ENCODE measurements around the gene RALGPS1. TPM values are rescaled to one million over a fixed set of nuclear protein-coding genes. Genes with fewer than 3 reads are reported as not detected.

RALGPS1 gene
- total RNA-seq, 6 donors from 2014 or later = 12.3 to 52.4 (median 17.1) TPM

DNA sequence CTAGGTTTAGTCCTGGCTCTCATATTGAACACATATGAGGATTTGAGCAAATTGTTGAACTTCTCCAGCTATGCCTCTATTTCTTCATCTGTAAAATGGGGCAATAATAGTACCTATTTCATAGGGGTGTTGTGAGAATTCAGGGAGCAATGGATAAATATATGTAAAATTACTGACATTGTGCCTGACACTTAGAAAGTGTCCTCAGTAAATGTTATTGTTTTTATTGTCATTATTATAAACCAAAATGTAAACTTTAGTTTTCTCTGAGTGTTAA lies 106.2 kb downstream of the RALGPS1 start:
- Histone ChIP-seq H3K4me1 (peaks cover 6 to 13% (median 10%) of the 10 kb centered on the region in 4 donors), H3K4me3 (no peak overlapping the region), H3K9me3 (no peaks in the 10 kb centered on the region), H3K36me3 (no peaks in the 10 kb centered on the region), H3K27me3 (no peaks in the 10 kb centered on the region), H3K27ac (peak overlapping the region in 2 of 4 donors; percentile 30 to 53)
- DNase-seq (no peak), ATAC-seq (ENCODE audit: low FRiP score in 2 of 2) (no peak)
- TF ChIP-seq POLR2AphosphoS5 (IDR thresholded peaks at IDR 0.05) (no peak), EP300 (IDR thresholded peaks at IDR 0.05) (no peak), POLR2A (IDR thresholded peaks at IDR 0.05) (no peak)
- TF ChIP-seq, protein P1, sequence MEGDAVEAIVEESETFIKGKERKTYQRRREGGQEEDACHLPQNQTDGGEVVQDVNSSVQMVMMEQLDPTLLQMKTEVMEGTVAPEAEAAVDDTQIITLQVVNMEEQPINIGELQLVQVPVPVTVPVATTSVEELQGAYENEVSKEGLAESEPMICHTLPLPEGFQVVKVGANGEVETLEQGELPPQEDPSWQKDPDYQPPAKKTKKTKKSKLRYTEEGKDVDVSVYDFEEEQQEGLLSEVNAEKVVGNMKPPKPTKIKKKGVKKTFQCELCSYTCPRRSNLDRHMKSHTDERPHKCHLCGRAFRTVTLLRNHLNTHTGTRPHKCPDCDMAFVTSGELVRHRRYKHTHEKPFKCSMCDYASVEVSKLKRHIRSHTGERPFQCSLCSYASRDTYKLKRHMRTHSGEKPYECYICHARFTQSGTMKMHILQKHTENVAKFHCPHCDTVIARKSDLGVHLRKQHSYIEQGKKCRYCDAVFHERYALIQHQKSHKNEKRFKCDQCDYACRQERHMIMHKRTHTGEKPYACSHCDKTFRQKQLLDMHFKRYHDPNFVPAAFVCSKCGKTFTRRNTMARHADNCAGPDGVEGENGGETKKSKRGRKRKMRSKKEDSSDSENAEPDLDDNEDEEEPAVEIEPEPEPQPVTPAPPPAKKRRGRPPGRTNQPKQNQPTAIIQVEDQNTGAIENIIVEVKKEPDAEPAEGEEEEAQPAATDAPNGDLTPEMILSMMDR (IDR thresholded peaks at IDR 0.05) = no peak

DNA sequence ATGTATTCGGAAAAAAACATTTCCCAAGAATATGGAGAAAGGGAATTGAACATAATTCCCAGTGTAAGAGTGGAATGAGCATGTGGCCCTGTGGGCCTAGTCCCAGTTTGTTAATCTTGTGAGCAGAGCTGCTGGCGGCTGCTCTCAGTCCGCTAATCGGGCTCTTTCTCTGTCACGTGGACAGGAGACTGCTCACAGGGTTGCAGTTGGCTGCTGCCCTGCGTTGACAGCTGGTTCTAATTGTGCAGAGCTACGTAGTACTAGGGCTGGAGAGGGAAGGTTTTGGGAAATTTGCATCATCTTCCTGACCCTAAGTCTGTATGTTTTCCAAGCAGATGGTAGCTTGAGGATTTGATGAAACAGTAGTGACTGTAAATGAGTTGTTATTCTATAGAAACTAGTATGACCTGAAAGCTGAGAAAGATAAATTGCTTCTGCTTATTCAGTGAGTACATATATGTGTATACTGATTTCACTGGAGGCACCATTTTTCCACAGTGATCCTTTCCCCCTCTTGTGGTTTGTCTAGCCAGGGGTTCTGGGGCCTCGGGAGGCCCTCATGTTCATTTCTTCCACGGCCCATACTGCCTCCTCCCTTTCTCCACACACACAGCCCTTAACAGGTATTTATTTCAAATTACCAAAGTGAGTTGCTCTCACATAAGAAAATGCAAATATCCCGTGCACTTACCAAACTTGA lies 107.2 kb downstream of the RALGPS1 start:
- Histone ChIP-seq H3K36me3 (no peaks in the 10 kb centered on the region), H3K4me3 (no peak overlapping the region), H3K27me3 (no peaks in the 10 kb centered on the region), H3K4me1 (peaks cover 6 to 13% (median 10%) of the 10 kb centered on the region in 4 donors), H3K9me3 (no peaks in the 10 kb centered on the region), H3K27ac (peak overlapping the region; percentile 15 to 43 (median 36))
- 72 to 74% methylated on average over 8 to 10 of the region's 10 CpGs for WGBS, 2 donors
- ATAC-seq (ENCODE audit: low FRiP score in 2 of 2) (peak; percentile 81 to 96), DNase-seq (peak in 1 of 2 donors; percentile 49)
- TF ChIP-seq EP300 (IDR thresholded peaks at IDR 0.05) (peak in 2 of 4 donors; percentile 37 to 46), POLR2AphosphoS5 (IDR thresholded peaks at IDR 0.05) (peak; percentile 44 to 54), POLR2A (IDR thresholded peaks at IDR 0.05) (no peak)
- TF ChIP-seq, protein P1 (IDR thresholded peaks at IDR 0.05) = no peak

DNA sequence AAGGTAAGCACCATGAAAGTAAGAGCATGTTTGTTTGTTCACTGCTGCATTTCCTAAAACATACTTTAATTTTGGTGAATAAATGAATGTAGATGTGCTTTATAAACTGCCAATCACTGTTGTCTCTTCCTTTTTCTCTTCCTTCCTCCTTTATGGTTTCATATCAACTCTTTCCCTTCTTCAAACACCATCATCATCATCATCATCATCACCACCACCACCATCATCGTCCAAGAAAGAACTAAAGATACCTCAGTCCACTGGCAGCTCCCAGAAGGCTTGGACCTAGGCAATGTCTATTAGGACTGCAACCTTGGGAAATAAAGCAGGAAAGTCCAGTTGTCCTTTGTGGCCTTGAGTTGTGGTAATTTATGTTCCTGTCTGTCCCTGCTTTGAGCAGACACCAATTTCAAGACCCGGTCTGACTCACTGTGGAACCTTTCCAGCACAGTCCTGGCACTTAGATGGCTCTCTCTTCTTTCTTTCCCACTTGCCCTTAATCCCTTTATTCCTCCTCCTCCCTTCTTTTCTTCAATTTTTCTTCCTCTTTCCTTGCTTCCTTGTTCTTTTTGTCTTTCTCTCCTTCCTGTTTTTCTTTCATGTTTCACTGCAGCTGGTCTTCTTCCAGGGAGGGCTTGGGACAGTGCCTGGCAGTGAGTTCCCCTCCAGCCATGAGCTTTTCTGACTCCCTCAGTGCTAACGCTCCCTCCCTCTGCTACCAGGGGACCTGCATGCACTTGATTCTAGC lies 108.5 kb downstream of the RALGPS1 start:
- peaks cover 6 to 13% (median 10%) of the 10 kb centered on the region in 4 donors for H3K4me1 ChIP-seq
- H3K9me3 ChIP-seq = no peaks in the 10 kb centered on the region
- ATAC-seq (ENCODE audit: low FRiP score in 2 of 2) (peak in 1 of 2 donors; percentile 65), DNase-seq (no peak)
- H3K36me3 ChIP-seq = no peaks in the 10 kb centered on the region
- H3K4me3 ChIP-seq = no peak overlapping the region
- no peaks in the 10 kb centered on the region for H3K27me3 ChIP-seq
- TF ChIP-seq POLR2AphosphoS5 (IDR thresholded peaks at IDR 0.05) = peak in 1 of 2 donors; percentile 19
- TF ChIP-seq POLR2A (IDR thresholded peaks at IDR 0.05) = no peak
- TF ChIP-seq, protein P1 (IDR thresholded peaks at IDR 0.05) = no peak
- no peak for TF ChIP-seq EP300 (IDR thresholded peaks at IDR 0.05)
- H3K27ac ChIP-seq = peak overlapping the region in 2 of 4 donors; percentile 15 to 37
- 42 to 66% methylated on average over 3 of the region's 3 CpGs for WGBS, 2 donors

DNA sequence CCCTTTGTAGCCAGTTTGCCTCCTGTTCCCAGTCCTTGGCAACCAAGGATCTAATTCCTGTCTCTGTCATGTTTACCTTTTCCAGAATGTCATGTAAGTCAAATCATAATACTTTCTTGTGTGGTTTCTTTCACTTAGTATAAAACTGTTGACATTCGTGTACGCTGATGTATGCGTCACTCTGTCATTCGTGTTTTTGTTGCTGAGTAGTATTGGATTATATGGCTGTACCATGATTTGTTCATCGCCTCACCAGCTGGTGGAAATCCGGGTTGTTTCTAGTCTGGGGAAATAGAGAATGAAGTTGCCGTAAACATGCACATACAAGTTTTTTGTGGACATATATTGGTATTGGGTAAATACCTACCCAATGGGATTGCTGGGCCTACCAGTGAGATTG lies 110.5 kb downstream of the RALGPS1 start:
- H3K4me3 ChIP-seq = no peak overlapping the region
- TF ChIP-seq EP300 (IDR thresholded peaks at IDR 0.05) (no peak), POLR2AphosphoS5 (IDR thresholded peaks at IDR 0.05) (no peak), POLR2A (IDR thresholded peaks at IDR 0.05) (no peak)
- TF ChIP-seq, protein P1 (IDR thresholded peaks at IDR 0.05) = no peak
- H3K36me3 ChIP-seq = no peaks in the 10 kb centered on the region
- H3K9me3 ChIP-seq = no peaks in the 10 kb centered on the region
- no peak for DNase-seq
- H3K27me3 ChIP-seq = no peaks in the 10 kb centered on the region
- peaks cover 6 to 13% (median 10%) of the 10 kb centered on the region in 4 donors for H3K4me1 ChIP-seq
- H3K27ac ChIP-seq = no peak overlapping the region
- 84 to 96% methylated on average over 7 of the region's 7 CpGs for WGBS, 2 donors
- ATAC-seq (ENCODE audit: low FRiP score in 2 of 2) = no peak
